ENCODE results near the gene TGFBI.

GRCh38 chr5:136040746-136041415 lies 12.1 kb downstream of the TGFBI start:
- TF ChIP-seq CTCF (IDR thresholded peaks at IDR 0.05; ENCODE audit: borderline replicate concordance, extremely low read depth, low read length, poor library complexity, severe bottlenecking) (no peak), EZH2 (IDR thresholded peaks at IDR 0.05; ENCODE audit: borderline replicate concordance, low read depth, low read length, severe bottlenecking) (no peak)

All from DND-41 (cell line).